AG20443 (cell line): ENCODE data around the gene AKAP13.
"Not testable (repeated sequence)": the region's sequence is repeated elsewhere in the genome, so short reads cannot be mapped to it uniquely, and the experiment has no call there.

Experiments
- DNase-seq: peaks from one replicate; pipeline ENCODE4 v3.0.0; 2012; ENCODE audit warnings: low spot score, mixed read lengths

Gene AKAP13

GRCh38 chr15:85576392-85576791, 196.0 kb downstream of the AKAP13 start:
- DNase-seq: no peak

GRCh38 chr15:85578941-85579701, 198.7 kb downstream of the AKAP13 start:
- no peak for DNase-seq

GRCh38 chr15:85579957-85580694, 199.7 kb downstream of the AKAP13 start:
- DNase-seq: peak; percentile 73

- no peak for DNase-seq
Measured at GRCh38 chr15:85580879-85581278, 200.5 kb downstream of the AKAP13 start.

- DNase-seq: no peak
Measured at GRCh38 chr15:85581495-85581894, 201.1 kb downstream of the AKAP13 start.

GRCh38 chr15:85582131-85583079, 202.0 kb downstream of the AKAP13 start:
- peak; percentile 57 for DNase-seq

- no peak for DNase-seq
Measured at GRCh38 chr15:85583442-85583841, 203.0 kb downstream of the AKAP13 start.

GRCh38 chr15:85583923-85584390, 203.6 kb downstream of the AKAP13 start:
- no peak for DNase-seq

GRCh38 chr15:85584872-85585271, 204.5 kb downstream of the AKAP13 start:
- no peak for DNase-seq

GRCh38 chr15:85586196-85586595, 205.8 kb downstream of the AKAP13 start:
- not testable (repeated sequence) for DNase-seq

- peak; percentile 59 for DNase-seq
Measured at GRCh38 chr15:85587707-85588411, 207.5 kb downstream of the AKAP13 start.

GRCh38 chr15:85588677-85589076, 208.3 kb downstream of the AKAP13 start:
- DNase-seq: no peak

GRCh38 chr15:85589851-85590250, 209.4 kb downstream of the AKAP13 start:
- DNase-seq: peak; percentile 50

GRCh38 chr15:85591622-85592021, 211.2 kb downstream of the AKAP13 start:
- DNase-seq: no peak

GRCh38 chr15:85592148-85592547, 211.7 kb downstream of the AKAP13 start:
- peak; percentile 68 for DNase-seq

GRCh38 chr15:85593809-85594445, 213.5 kb downstream of the AKAP13 start:
- DNase-seq: no peak

- DNase-seq: no peak
Measured at GRCh38 chr15:85595804-85596536, 215.6 kb downstream of the AKAP13 start.

GRCh38 chr15:85597155-85597815, 216.9 kb downstream of the AKAP13 start:
- DNase-seq: no peak

GRCh38 chr15:85598219-85598618, 217.8 kb downstream of the AKAP13 start:
- no peak for DNase-seq
